OCI-LY3 (cell line): ENCODE results near the gene SPATA6L.

Experiments used
- CTCF ChIP-seq: fragments of 200-600, 300-600 bp; sonication (generic); IDR thresholded peaks from 2 replicates; pipeline ENCODE4 v1.5.1; 2014; ENCODE audit warnings: antibody characterized with exemption, low read length, low read depth
- EZH2phosphoT487 ChIP-seq: fragments of 200-600 bp; shearing (Covaris generic); IDR thresholded peaks from 2 replicates; pipeline ENCODE4 v1.6.1; 2018; ENCODE audit warnings: antibody characterized with exemption, mixed run types, low read depth

- TF ChIP-seq CTCF: no peak
- TF ChIP-seq EZH2phosphoT487: no peak
Measured at GRCh38 chr9:4590430-4591122, 75.7 kb downstream of the SPATA6L start.
